Trophoblast cell (in vitro differentiated cells and primary cell): ENCODE results near the gene UPF2.
A peak's percentile ranks its signal among the peaks of the same experiment; 100 is the strongest.

Experiments used
- DNase-seq, 2 donors: peaks; one replicate each; pipeline ENCODE4 v3.0.0-alpha.2; 2016
- H2AFZ ChIP-seq: 2 replicates; pipeline ENCODE4 v1.6.1; 2013; ENCODE audit warnings: low read length, moderate library complexity, mild to moderate bottlenecking; ENCODE audit not compliant: insufficient read depth, poor library complexity
- H2AK5ac ChIP-seq: 2 replicates; pipeline ENCODE4 v1.6.1; 2013; ENCODE audit warnings: mild to moderate bottlenecking, low read length
- H2BK120ac ChIP-seq: 2 replicates; pipeline ENCODE4 v1.6.1; 2013; ENCODE audit warnings: low read length, mild to moderate bottlenecking, moderate library complexity; ENCODE audit not compliant: insufficient read depth, poor library complexity
- H2BK12ac ChIP-seq: 2 replicates; pipeline ENCODE4 v1.6.1; 2013; ENCODE audit warnings: mild to moderate bottlenecking, low read length, moderate library complexity
- H2BK5ac ChIP-seq: 2 replicates; pipeline ENCODE4 v1.6.1; 2013; ENCODE audit warnings: low read length, low read depth, moderate library complexity, mild to moderate bottlenecking; ENCODE audit not compliant: poor library complexity
- H3K14ac ChIP-seq: 2 replicates; pipeline ENCODE4 v1.6.1; 2013; ENCODE audit warnings: mild to moderate bottlenecking, low read length
- H3K18ac ChIP-seq: 2 replicates; pipeline ENCODE4 v1.6.1; 2013; ENCODE audit warnings: mild to moderate bottlenecking, low read length
- H3K23ac ChIP-seq: 2 replicates; pipeline ENCODE4 v1.6.1; 2013; ENCODE audit warnings: low read length
- H3K27ac ChIP-seq: 2 replicates; pipeline ENCODE4 v1.5.1; 2013; ENCODE audit warnings: low read depth, mild to moderate bottlenecking, inconsistent platforms, low read length, moderate library complexity
- H3K27me3 ChIP-seq: 2 replicates; pipeline ENCODE4 v1.6.1; 2013; ENCODE audit warnings: inconsistent platforms, mild to moderate bottlenecking, low read length, moderate library complexity; ENCODE audit not compliant: insufficient read depth
- H3K36me3 ChIP-seq, 2 experiments: 1 replicate in 1 of 2; 2 replicates in 1 of 2; pipeline ENCODE4 v1.6.1; 2013; ENCODE audit warnings: low read length in 2 of 2, mild to moderate bottlenecking in 2 of 2, moderate library complexity in 1 of 2; ENCODE audit not compliant: insufficient read depth in 2 of 2, control insufficient read depth in 1 of 2
- H3K4ac ChIP-seq: 2 replicates; pipeline ENCODE4 v1.6.1; 2013; ENCODE audit warnings: low read depth, mild to moderate bottlenecking, low read length, moderate library complexity
- H3K4me1 ChIP-seq, 2 experiments: 1 replicate in 1 of 2; 2 replicates in 1 of 2; pipeline ENCODE4 v1.6.1; 2013; ENCODE audit warnings: low read length in 2 of 2, mild to moderate bottlenecking in 2 of 2, moderate library complexity in 1 of 2; ENCODE audit not compliant: insufficient read depth in 2 of 2, control insufficient read depth in 1 of 2
- H3K4me2 ChIP-seq: 2 replicates; pipeline ENCODE4 v1.6.1; 2013; ENCODE audit warnings: inconsistent platforms, mild to moderate bottlenecking, low read length, moderate library complexity
- H3K4me3 ChIP-seq: 2 replicates; pipeline ENCODE4 v1.5.1; 2013; ENCODE audit warnings: mild to moderate bottlenecking, low read depth, low read length, inconsistent platforms
- H3K79me1 ChIP-seq: one replicate; pipeline ENCODE4 v1.6.1; 2013; ENCODE audit warnings: low read length
- H3K79me2 ChIP-seq: 2 replicates; pipeline ENCODE4 v1.6.1; 2013; ENCODE audit warnings: low read length, mild to moderate bottlenecking; ENCODE audit not compliant: control insufficient read depth, insufficient read depth, poor library complexity
- H3K9ac ChIP-seq: 2 replicates; pipeline ENCODE4 v1.6.1; 2013; ENCODE audit warnings: mild to moderate bottlenecking, low read length
- H3K9me3 ChIP-seq: 2 replicates; pipeline ENCODE4 v1.6.1; 2013; ENCODE audit warnings: low read depth, mild to moderate bottlenecking, control low read depth, inconsistent platforms, low read length; ENCODE audit not compliant: insufficient read depth
- H4K12ac ChIP-seq: 2 replicates; pipeline ENCODE4 v1.6.1; 2013; ENCODE audit warnings: low read depth, mild to moderate bottlenecking, low read length, moderate library complexity
- H4K8ac ChIP-seq: 2 replicates; pipeline ENCODE4 v1.6.1; 2013; ENCODE audit warnings: low read depth, mild to moderate bottlenecking, low read length, moderate library complexity
- H4K91ac ChIP-seq: one replicate; pipeline ENCODE4 v1.6.1; 2013; ENCODE audit warnings: low read depth, mild to moderate bottlenecking, low read length, moderate library complexity
- WGBS: extraction: QIAGEN DNeasy Blood & Tissue Kit; methylation state at CpG from one replicate; pipeline ENCODE4 v1.1.7; 2013; ENCODE audit warnings: missing lambda C conversion rate; ENCODE audit not compliant: insufficient read length, insufficient coverage; ENCODE audit errors: extremely low coverage; 5-methylcytosine and 5-hydroxymethylcytosine counted together

Gene UPF2

DNA sequence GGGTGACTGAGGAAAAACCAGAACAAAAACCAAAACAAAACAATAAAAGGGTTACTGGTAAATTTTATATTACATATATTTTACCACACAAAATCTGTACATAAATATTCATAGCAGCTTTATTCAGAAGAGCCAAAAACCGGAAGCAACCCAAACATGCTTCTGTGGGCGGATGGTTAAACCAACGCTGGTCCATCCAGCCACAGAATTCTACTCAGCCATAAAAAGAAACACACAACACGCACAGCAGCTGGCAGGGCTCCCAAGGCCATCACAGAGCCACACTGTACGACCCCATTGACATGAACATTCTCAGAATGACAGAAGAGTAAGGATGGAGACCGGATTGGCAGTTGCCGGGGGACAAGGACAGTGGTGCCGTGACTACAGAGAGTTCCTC lies 135.9 kb downstream of the UPF2 start:
- Histone ChIP-seq H3K79me1 (no peaks in the 10 kb centered on the region), H3K18ac (no peak overlapping the region), H4K91ac (no peak overlapping the region), H3K23ac (no peak overlapping the region), H3K14ac (no peak overlapping the region), H2BK120ac (no peak overlapping the region), H2BK5ac (no peak overlapping the region), H4K8ac (no peak overlapping the region), H3K4me3 (no peak overlapping the region), H4K12ac (no peak overlapping the region), H3K4me2 (no peak overlapping the region), H3K36me3 (no peaks in the 10 kb centered on the region), H3K9ac (no peak overlapping the region), H2AFZ (no peak overlapping the region), H3K9me3 (no peaks in the 10 kb centered on the region), H3K27me3 (no peaks in the 10 kb centered on the region), H3K4me1 (peaks cover 2% of the 10 kb centered on the region in 2 experiments), H3K4ac (no peak overlapping the region), H2BK12ac (no peak overlapping the region), H3K27ac (no peak overlapping the region), H3K79me2 (no peaks in the 10 kb centered on the region), H2AK5ac (no peak overlapping the region)
- no peak for DNase-seq
- WGBS, result no CpG with 5 or more reads among the region's 8 CpGs

GRCh38 chr10:11902646-11903045 lies 140.0 kb downstream of the UPF2 start:
- H2BK12ac ChIP-seq, result no peak overlapping the region
- no peaks in the 10 kb centered on the region for H3K9me3 ChIP-seq
- no peak for DNase-seq
- H3K23ac ChIP-seq, result no peak overlapping the region
- H2BK120ac ChIP-seq, result no peak overlapping the region
- H3K14ac ChIP-seq, result no peak overlapping the region
- H3K4ac ChIP-seq, result no peak overlapping the region
- no peaks in the 10 kb centered on the region for H3K79me2 ChIP-seq
- H2AK5ac ChIP-seq, result no peak overlapping the region
- H3K9ac ChIP-seq, result no peak overlapping the region
- H4K91ac ChIP-seq, result no peak overlapping the region
- H4K8ac ChIP-seq, result no peak overlapping the region
- H3K4me3 ChIP-seq, result no peak overlapping the region
- no CpG with 5 or more reads among the region's 7 CpGs for WGBS
- no peak overlapping the region for H4K12ac ChIP-seq
- peaks cover 16% of the 10 kb centered on the region for H3K79me1 ChIP-seq
- H3K4me2 ChIP-seq, result no peak overlapping the region
- no peak overlapping the region for H3K18ac ChIP-seq
- peaks cover 15 to 28% of the 10 kb centered on the region in 2 experiments for H3K4me1 ChIP-seq
- H2AFZ ChIP-seq, result no peak overlapping the region
- no peaks in the 10 kb centered on the region for H3K27me3 ChIP-seq
- no peak overlapping the region for H3K27ac ChIP-seq
- H2BK5ac ChIP-seq, result no peak overlapping the region
- no peaks in the 10 kb centered on the region for H3K36me3 ChIP-seq

GRCh38 chr10:11901833-11902475 lies 140.7 kb downstream of the UPF2 start:
- no peak overlapping the region for H3K4me3 ChIP-seq
- H3K9me3 ChIP-seq, result no peaks in the 10 kb centered on the region
- no peaks in the 10 kb centered on the region for H3K79me2 ChIP-seq
- no peak overlapping the region for H2BK5ac ChIP-seq
- H3K36me3 ChIP-seq, result no peaks in the 10 kb centered on the region
- no peak for DNase-seq
- H3K27me3 ChIP-seq, result no peaks in the 10 kb centered on the region
- H2AK5ac ChIP-seq, result no peak overlapping the region
- H4K91ac ChIP-seq, result peak overlapping the region; percentile 68
- no peak overlapping the region for H3K4ac ChIP-seq
- H3K79me1 ChIP-seq, result peaks cover 16% of the 10 kb centered on the region
- no peak overlapping the region for H2AFZ ChIP-seq
- H3K27ac ChIP-seq, result no peak overlapping the region
- H4K12ac ChIP-seq, result no peak overlapping the region
- H3K14ac ChIP-seq, result no peak overlapping the region
- H3K4me1 ChIP-seq, result peaks cover 15 to 29% of the 10 kb centered on the region in 2 experiments
- H3K23ac ChIP-seq, result no peak overlapping the region
- no CpG with 5 or more reads among the region's 23 CpGs for WGBS
- peak overlapping the region; percentile 82 for H2BK12ac ChIP-seq
- H2BK120ac ChIP-seq, result no peak overlapping the region
- H4K8ac ChIP-seq, result no peak overlapping the region
- H3K18ac ChIP-seq, result no peak overlapping the region
- no peak overlapping the region for H3K9ac ChIP-seq
- no peak overlapping the region for H3K4me2 ChIP-seq

GRCh38 chr10:11901454-11901832 lies 141.2 kb downstream of the UPF2 start:
- H2BK120ac ChIP-seq, result no peak overlapping the region
- no peak overlapping the region for H2AFZ ChIP-seq
- H2AK5ac ChIP-seq, result no peak overlapping the region
- no CpG with 5 or more reads among the region's 7 CpGs for WGBS
- H2BK5ac ChIP-seq, result no peak overlapping the region
- H3K36me3 ChIP-seq, result no peaks in the 10 kb centered on the region
- H3K4me2 ChIP-seq, result no peak overlapping the region
- DNase-seq, result no peak
- no peak overlapping the region for H3K27ac ChIP-seq
- no peak overlapping the region for H4K12ac ChIP-seq
- H3K4me1 ChIP-seq, result peaks cover 15 to 29% of the 10 kb centered on the region in 2 experiments
- H3K79me2 ChIP-seq, result no peaks in the 10 kb centered on the region
- peak overlapping the region; percentile 68 for H4K91ac ChIP-seq
- peak overlapping the region; percentile 82 for H2BK12ac ChIP-seq
- no peak overlapping the region for H3K4ac ChIP-seq
- H3K4me3 ChIP-seq, result no peak overlapping the region
- H3K79me1 ChIP-seq, result peaks cover 16% of the 10 kb centered on the region
- H3K9ac ChIP-seq, result no peak overlapping the region
- H4K8ac ChIP-seq, result no peak overlapping the region
- no peaks in the 10 kb centered on the region for H3K27me3 ChIP-seq
- H3K14ac ChIP-seq, result no peak overlapping the region
- no peak overlapping the region for H3K23ac ChIP-seq
- H3K9me3 ChIP-seq, result no peaks in the 10 kb centered on the region
- no peak overlapping the region for H3K18ac ChIP-seq
